ENCODE results near the gene LGALS8. TPM values are rescaled to one million over a fixed set of nuclear protein-coding genes. Genes with fewer than 3 reads are reported as not detected.

The LGALS8 gene
- total RNA-seq, 1 donor from 2014 or later, result 76.5 TPM

DNA sequence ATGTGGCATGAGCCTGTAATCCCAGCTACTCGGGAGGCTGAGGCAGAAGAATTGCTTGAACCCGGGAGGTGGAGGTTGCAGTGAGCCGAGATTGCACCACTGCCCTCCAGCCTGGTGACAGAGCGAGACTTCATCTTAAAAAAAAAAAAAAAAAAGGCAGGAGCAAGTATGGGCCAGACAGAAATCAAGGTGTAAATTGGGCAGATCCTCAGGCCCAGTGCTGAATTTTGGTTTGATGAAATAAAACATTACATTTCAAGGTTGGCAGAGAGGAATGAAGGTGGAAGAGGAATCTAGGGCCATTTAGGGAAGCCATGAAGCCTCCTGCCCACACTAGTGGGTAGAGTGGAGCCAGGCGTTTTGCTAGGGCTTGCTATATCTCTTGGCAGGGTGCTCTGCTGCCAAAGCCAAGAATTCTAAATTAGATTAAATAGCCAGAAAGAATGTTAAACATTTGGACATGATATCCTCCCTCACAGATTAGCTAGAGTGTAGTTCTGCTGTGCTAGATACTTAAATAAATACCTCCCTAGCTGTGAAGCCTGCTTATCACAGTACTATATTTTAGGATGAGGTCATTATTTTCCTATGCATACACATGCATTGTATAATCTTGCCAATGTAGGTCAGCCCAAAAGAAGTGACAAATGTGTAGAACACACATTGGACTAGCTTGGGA lies 16.6 kb upstream of the LGALS8 start:
- no peak overlapping the region for H3K4me3 ChIP-seq
- H3K27ac ChIP-seq (replicated peaks), result peak overlapping the region; percentile 84
- no peaks in the 10 kb centered on the region for H3K36me3 ChIP-seq
- no peak for TF ChIP-seq CTCF (IDR thresholded peaks at IDR 0.05; ENCODE audit: borderline replicate concordance)
- intact Hi-C loops (cut with micrococcal nuclease), result no loop called here
- H3K4me1 ChIP-seq, result peaks cover 22% of the 10 kb centered on the region
- no peaks in the 10 kb centered on the region for H3K9me3 ChIP-seq (replicated peaks)
- H3K27me3 ChIP-seq (ENCODE audit: low read depth), result no peaks in the 10 kb centered on the region
- no peak for DNase-seq

DNA sequence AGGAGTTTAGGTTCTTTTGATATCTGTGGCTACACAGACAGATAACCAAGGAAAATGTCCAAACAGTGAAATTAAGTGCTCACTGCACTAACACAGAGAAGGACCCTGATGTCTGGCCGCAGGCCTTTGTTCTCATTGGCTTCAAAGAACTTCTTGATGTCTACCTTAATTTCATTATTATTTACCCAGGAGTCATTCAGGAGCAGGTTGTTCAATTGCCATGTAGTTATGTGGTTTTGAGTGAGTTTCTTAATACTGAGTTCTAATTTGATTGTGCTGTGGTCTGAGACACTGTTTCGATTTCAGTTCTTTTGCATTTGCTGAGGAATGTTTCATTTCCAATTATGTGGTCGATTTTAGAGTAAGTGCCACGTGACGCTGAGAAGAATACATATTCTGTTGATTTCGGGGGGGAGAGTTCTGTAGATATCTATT lies 15.2 kb upstream of the LGALS8 start:
- intact Hi-C loops (cut with micrococcal nuclease), result no loop called here
- H3K9me3 ChIP-seq (replicated peaks), result no peaks in the 10 kb centered on the region
- H3K27ac ChIP-seq (replicated peaks), result peak overlapping the region; percentile 84
- no peaks in the 10 kb centered on the region for H3K27me3 ChIP-seq (ENCODE audit: low read depth)
- TF ChIP-seq CTCF (IDR thresholded peaks at IDR 0.05; ENCODE audit: borderline replicate concordance), result no peak
- peaks cover 10% of the 10 kb centered on the region for H3K4me1 ChIP-seq
- no peaks in the 10 kb centered on the region for H3K36me3 ChIP-seq
- no peak overlapping the region for H3K4me3 ChIP-seq
- no peak for DNase-seq

- Histone ChIP-seq H3K9me3 (replicated peaks) (no peaks in the 10 kb centered on the region), H3K27me3 (ENCODE audit: low read depth) (no peaks in the 10 kb centered on the region), H3K27ac (replicated peaks) (peak overlapping the region; percentile 84), H3K4me3 (no peak overlapping the region), H3K36me3 (no peaks in the 10 kb centered on the region), H3K4me1 (peaks cover 10% of the 10 kb centered on the region)
- no peak for DNase-seq
- intact Hi-C loops (cut with micrococcal nuclease), result no loop called here
- TF ChIP-seq CTCF (IDR thresholded peaks at IDR 0.05; ENCODE audit: borderline replicate concordance), result no peak
These were observed 14.6 kb upstream of the LGALS8 start for GRCh38 chr1:236509203-236509602.

- H3K36me3 ChIP-seq, result no peaks in the 10 kb centered on the region
- intact Hi-C loops (cut with micrococcal nuclease), result no loop called here
- no peak for DNase-seq
- H3K4me3 ChIP-seq, result no peak overlapping the region
- no peak overlapping the region for H3K27ac ChIP-seq (replicated peaks)
- peaks cover 10% of the 10 kb centered on the region for H3K4me1 ChIP-seq
- TF ChIP-seq CTCF (IDR thresholded peaks at IDR 0.05; ENCODE audit: borderline replicate concordance), result no peak
- H3K27me3 ChIP-seq (ENCODE audit: low read depth), result no peaks in the 10 kb centered on the region
- H3K9me3 ChIP-seq (replicated peaks), result no peaks in the 10 kb centered on the region
These were observed 14.0 kb upstream of the LGALS8 start for GRCh38 chr1:236509647-236510401.

GRCh38 chr1:236511735-236512418 lies 11.9 kb upstream of the LGALS8 start:
- peaks cover 12% of the 10 kb centered on the region for H3K4me1 ChIP-seq
- H3K36me3 ChIP-seq, result no peaks in the 10 kb centered on the region
- no peak for DNase-seq
- intact Hi-C loops (cut with micrococcal nuclease), result no loop called here
- no peak overlapping the region for H3K4me3 ChIP-seq
- no peak overlapping the region for H3K27ac ChIP-seq (replicated peaks)
- H3K9me3 ChIP-seq (replicated peaks), result no peaks in the 10 kb centered on the region
- no peaks in the 10 kb centered on the region for H3K27me3 ChIP-seq (ENCODE audit: low read depth)
- TF ChIP-seq CTCF (IDR thresholded peaks at IDR 0.05; ENCODE audit: borderline replicate concordance), result no peak

Data from left ventricle myocardium inferior (tissue), 1 donor.